Measurements from ENCODE around the gene ZWILCH. TPM values are rescaled to one million over a fixed set of nuclear protein-coding genes. Genes with fewer than 3 reads are reported as not detected.

The ZWILCH gene
- total and polyA plus RNA-seq, 8 donors, result 8.6 to 32.2 (median 25.0) TPM

- no peak overlapping the region for H3K4me3 ChIP-seq
- no peak for DNase-seq
- no peak overlapping the region for H3K27ac ChIP-seq
- H3K27me3 ChIP-seq, result no peaks in the 10 kb centered on the region
- intact Hi-C loops (cut with DNase I), result no loop called here
- ATAC-seq, result no peak
- H3K36me3 ChIP-seq, result no peaks in the 10 kb centered on the region
- H3K4me1 ChIP-seq, result peaks cover 0 to 6% of the 10 kb centered on the region in 2 donors
- no peak for TF ChIP-seq CTCF (IDR thresholded peaks at IDR 0.05)
- H3K9me3 ChIP-seq, result no peaks in the 10 kb centered on the region
Observed at GRCh38 chr15:66563566-66564110, 58.5 kb downstream of the ZWILCH start.

- no peak for TF ChIP-seq CTCF (IDR thresholded peaks at IDR 0.05)
- Histone ChIP-seq H3K9me3 (no peaks in the 10 kb centered on the region), H3K27ac (no peak overlapping the region), H3K27me3 (no peaks in the 10 kb centered on the region), H3K4me1 (peaks cover 0 to 6% of the 10 kb centered on the region in 2 donors), H3K4me3 (no peak overlapping the region), H3K36me3 (no peaks in the 10 kb centered on the region)
- intact Hi-C loops (cut with DNase I), result no loop called here
- no peak for ATAC-seq
- no peak for DNase-seq
Observed at GRCh38 chr15:66564136-66565041, 59.3 kb downstream of the ZWILCH start.

GRCh38 chr15:66565141-66565641, 60.1 kb downstream of the ZWILCH start:
- H3K27ac ChIP-seq, result no peak overlapping the region
- no peaks in the 10 kb centered on the region for H3K9me3 ChIP-seq
- H3K4me1 ChIP-seq, result peaks cover 0 to 6% of the 10 kb centered on the region in 2 donors

GRCh38 chr15:66565741-66566144, 60.6 kb downstream of the ZWILCH start, which contains the start of gene LCTL:
LCTL (minus strand) TSS chr15:66565998; CDS start chr15:66565365, 633 bp downstream.
- ATAC-seq, result peak; percentile 42

More at GRCh38 chr15:66565141-66565641, 60.1 kb downstream of the ZWILCH start:
- intact Hi-C loops (cut with DNase I), result no loop called here
- no peak for ATAC-seq
- Histone ChIP-seq H3K36me3 (no peaks in the 10 kb centered on the region), H3K4me3 (no peak overlapping the region), H3K27me3 (no peaks in the 10 kb centered on the region)
- DNase-seq, result no peak
- no peak for TF ChIP-seq CTCF (IDR thresholded peaks at IDR 0.05)

More at GRCh38 chr15:66565741-66566144, 60.6 kb downstream of the ZWILCH start, which contains the start of gene LCTL:
- intact Hi-C loops (cut with DNase I), result no loop called here
- no peak for TF ChIP-seq CTCF (IDR thresholded peaks at IDR 0.05)
- no peaks in the 10 kb centered on the region for H3K36me3 ChIP-seq
- H3K27ac ChIP-seq, result no peak within 1 kb of the TSS
- no peaks in the 10 kb centered on the region for H3K9me3 ChIP-seq
- no peak for DNase-seq
- H3K4me3 ChIP-seq, result no peak within 1 kb of the TSS
- H3K27me3 ChIP-seq, result no peaks in the 10 kb centered on the region
- peaks cover 0 to 6% of the 10 kb centered on the region in 2 donors for H3K4me1 ChIP-seq
